HG02610 (cell line): Measurements from ENCODE around the gene MTARC1.
A peak's percentile ranks its signal among the peaks of the same experiment; 100 is the strongest.

ENCODE experiments used
- ATAC-seq: cut with Tn5 transposase; IDR thresholded peaks from one replicate; pipeline ENCODE4 v1.9.1; 2021; ENCODE audit warnings: mild to moderate bottlenecking, moderate library complexity; ENCODE audit not compliant: unreplicated experiment

MTARC1 gene

GRCh38 chr1:220769205-220769604, 17.5 kb upstream of the MTARC1 start:
- ATAC-seq = no peak

- ATAC-seq = peak; percentile 61
Observed at GRCh38 chr1:220770245-220770913, 16.3 kb upstream of the MTARC1 start.

- no peak for ATAC-seq
Observed at GRCh38 chr1:220772846-220773245, 13.9 kb upstream of the MTARC1 start.

- ATAC-seq = no peak
Observed at GRCh38 chr1:220775240-220775853, 11.4 kb upstream of the MTARC1 start.

GRCh38 chr1:220776254-220776653, 10.5 kb upstream of the MTARC1 start:
- no peak for ATAC-seq

- peak; percentile 78 for ATAC-seq
Observed at GRCh38 chr1:220776720-220777326, 9.9 kb upstream of the MTARC1 start.

- no peak for ATAC-seq
Observed at GRCh38 chr1:220783453-220783852, 3.3 kb upstream of the MTARC1 start.

- ATAC-seq = no peak
Observed at GRCh38 chr1:220784751-220785150, 2.0 kb upstream of the MTARC1 start.

- ATAC-seq = no peak
Observed at GRCh38 chr1:220785166-220786056, 1.3 kb upstream of the MTARC1 start.

- no peak for ATAC-seq
Observed at GRCh38 chr1:220786057-220786336, 716 bp upstream of the MTARC1 start.

GRCh38 chr1:220787069-220787619, 431 bp downstream of the MTARC1 start:
- no peak for ATAC-seq

- ATAC-seq = no peak
Observed at GRCh38 chr1:220788900-220789299, 2.2 kb downstream of the MTARC1 start.

GRCh38 chr1:220789532-220790147, 2.9 kb downstream of the MTARC1 start:
- no peak for ATAC-seq

- no peak for ATAC-seq
Observed at GRCh38 chr1:220791285-220791684, 4.6 kb downstream of the MTARC1 start.

GRCh38 chr1:220791956-220792355, 5.2 kb downstream of the MTARC1 start:
- no peak for ATAC-seq

GRCh38 chr1:220796530-220796929, 9.8 kb downstream of the MTARC1 start:
- ATAC-seq = no peak

GRCh38 chr1:220797044-220797443, 10.3 kb downstream of the MTARC1 start:
- no peak for ATAC-seq

- ATAC-seq = no peak
Observed at GRCh38 chr1:220797553-220797952, 10.8 kb downstream of the MTARC1 start.

GRCh38 chr1:220798338-220798737, 11.6 kb downstream of the MTARC1 start:
- no peak for ATAC-seq

GRCh38 chr1:220800262-220800661, 13.5 kb downstream of the MTARC1 start:
- no peak for ATAC-seq
